MG63 (cell line): ENCODE data around the gene ATP2A3. TPM values are rescaled to one million over a fixed set of nuclear protein-coding genes. Genes with fewer than 3 reads are reported as not detected.

ENCODE experiments used
- DNase-seq: peaks from one replicate; pipeline ENCODE4 v3.0.0-alpha.2; 2020
- H3K27me3 ChIP-seq: fragments of 250-450 bp; sonication (Bioruptor Pico); 2 replicates; pipeline ENCODE4 v1.5.1; 2020; ENCODE audit warnings: mild to moderate bottlenecking, moderate library complexity
- H3K36me3 ChIP-seq: fragments of 250-450 bp; sonication (Bioruptor Pico); 2 replicates; pipeline ENCODE4 v1.5.1; 2020; ENCODE audit warnings: mild to moderate bottlenecking, moderate library complexity
- H3K4me3 ChIP-seq: fragments of 250-450 bp; sonication (Bioruptor Pico); 2 replicates; pipeline ENCODE4 v1.5.1; 2020; ENCODE audit warnings: mild to moderate bottlenecking, moderate library complexity
- H3K9me3 ChIP-seq: fragments of 250-450 bp; sonication (Bioruptor Pico); 2 replicates; pipeline ENCODE4 v1.5.1; 2020; ENCODE audit warnings: mild to moderate bottlenecking, moderate library complexity
- total RNA-seq: library from RNA; depleted of rRNA; stranded (reverse); fragments of >200 nt; shearing (Covaris generic); gene quantifications from 2 replicates; pipeline ENCODE4 v1.2.3, GENCODE V29; 2014; ENCODE audit warnings: low replicate concordance; rRNA removed

Gene ATP2A3
- total RNA-seq, 1 experiment from 2014 or later, result 1.2 TPM

- H3K9me3 ChIP-seq, result no peaks in the 10 kb centered on the region
- no peak overlapping the region for H3K4me3 ChIP-seq
- no peak for DNase-seq
- no peaks in the 10 kb centered on the region for H3K27me3 ChIP-seq
- peaks cover 5% of the 10 kb centered on the region; the same call in 1 of the 2 replicates for H3K36me3 ChIP-seq
These were observed 77.5 kb downstream of the ATP2A3 start for GRCh38 chr17:3886776-3887175.

DNA sequence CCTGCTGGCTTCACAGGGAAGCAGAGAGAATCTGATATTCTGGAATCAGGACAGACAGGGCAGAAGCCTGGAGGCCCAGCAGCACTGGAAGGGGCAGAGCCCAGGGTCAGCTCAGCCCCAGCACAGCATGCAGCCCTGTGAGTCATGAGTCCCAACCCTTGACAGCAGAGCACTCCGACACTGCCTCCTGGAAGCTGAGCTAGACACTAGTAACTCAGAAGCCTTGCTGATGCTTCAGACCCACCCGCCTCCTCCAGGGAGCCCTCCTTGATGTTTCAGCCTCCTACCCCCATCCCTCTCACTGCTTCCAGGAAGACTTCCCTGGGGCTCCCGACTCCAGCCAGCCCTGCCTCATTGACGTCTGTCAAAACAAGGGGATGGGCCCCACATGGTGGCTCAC is 78.3 kb downstream of the ATP2A3 start:
- Histone ChIP-seq H3K9me3 (no peaks in the 10 kb centered on the region), H3K36me3 (peaks cover 5% of the 10 kb centered on the region; the same call in 1 of the 2 replicates), H3K4me3 (no peak overlapping the region), H3K27me3 (no peaks in the 10 kb centered on the region)
- DNase-seq, result peak; percentile 87

- Histone ChIP-seq H3K4me3 (no peak overlapping the region), H3K36me3 (peaks cover 5% of the 10 kb centered on the region; the same call in 1 of the 2 replicates), H3K27me3 (no peaks in the 10 kb centered on the region), H3K9me3 (no peaks in the 10 kb centered on the region)
- peak; percentile 24 for DNase-seq
These were observed 79.0 kb downstream of the ATP2A3 start for GRCh38 chr17:3885271-3885670.

GRCh38 chr17:3884188-3884587 is 80.0 kb downstream of the ATP2A3 start:
- DNase-seq, result no peak
- Histone ChIP-seq H3K27me3 (no peaks in the 10 kb centered on the region), H3K9me3 (no peaks in the 10 kb centered on the region), H3K4me3 (no peak overlapping the region), H3K36me3 (peaks cover 5% of the 10 kb centered on the region; the same call in 1 of the 2 replicates)

DNA sequence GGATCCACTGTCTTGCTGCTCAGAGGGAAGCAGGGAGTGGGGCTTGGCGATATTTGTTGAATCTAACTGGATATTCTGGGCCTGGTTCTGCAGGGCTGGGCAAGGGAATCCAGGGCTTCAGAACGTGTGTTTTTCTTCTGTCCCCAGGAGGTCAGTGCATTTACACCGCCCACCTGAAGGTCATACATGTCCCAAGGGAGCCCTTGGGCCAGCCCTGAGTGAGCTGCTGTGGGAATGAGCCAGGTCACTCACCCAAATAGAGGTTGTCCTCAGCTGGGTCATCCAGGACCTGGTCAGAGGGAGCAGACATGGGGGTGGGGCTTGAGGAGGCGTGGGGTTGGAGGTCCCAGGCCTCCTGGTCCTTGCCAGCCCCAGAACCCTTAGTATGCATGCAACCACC is 82.0 kb downstream of the ATP2A3 start:
- Histone ChIP-seq H3K4me3 (no peak overlapping the region), H3K36me3 (peaks cover 5% of the 10 kb centered on the region; the same call in 1 of the 2 replicates), H3K9me3 (no peaks in the 10 kb centered on the region), H3K27me3 (no peaks in the 10 kb centered on the region)
- no peak for DNase-seq

DNA sequence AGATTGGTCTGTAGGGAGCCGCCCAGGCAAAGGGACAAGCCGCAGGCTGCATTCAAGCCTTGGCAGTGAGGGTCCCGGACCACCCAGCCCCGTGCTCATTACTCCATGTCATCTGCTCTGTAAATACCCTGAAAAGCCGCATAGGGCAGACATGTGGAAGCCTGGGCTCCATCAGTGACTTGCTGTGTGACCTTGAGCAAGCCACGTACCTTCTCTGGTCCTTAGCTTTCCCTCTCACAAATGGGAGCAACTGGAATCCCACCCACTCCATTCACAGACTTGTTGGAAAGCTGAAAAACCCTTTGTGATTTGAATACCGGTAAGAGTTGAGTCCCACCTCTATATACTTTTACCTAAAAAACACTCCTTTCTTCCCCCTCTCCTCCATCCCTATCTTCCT is 83.3 kb downstream of the ATP2A3 start:
- Histone ChIP-seq H3K27me3 (no peaks in the 10 kb centered on the region), H3K4me3 (no peak overlapping the region), H3K9me3 (no peaks in the 10 kb centered on the region), H3K36me3 (peaks cover 5% of the 10 kb centered on the region; the same call in 1 of the 2 replicates)
- DNase-seq, result no peak

DNA sequence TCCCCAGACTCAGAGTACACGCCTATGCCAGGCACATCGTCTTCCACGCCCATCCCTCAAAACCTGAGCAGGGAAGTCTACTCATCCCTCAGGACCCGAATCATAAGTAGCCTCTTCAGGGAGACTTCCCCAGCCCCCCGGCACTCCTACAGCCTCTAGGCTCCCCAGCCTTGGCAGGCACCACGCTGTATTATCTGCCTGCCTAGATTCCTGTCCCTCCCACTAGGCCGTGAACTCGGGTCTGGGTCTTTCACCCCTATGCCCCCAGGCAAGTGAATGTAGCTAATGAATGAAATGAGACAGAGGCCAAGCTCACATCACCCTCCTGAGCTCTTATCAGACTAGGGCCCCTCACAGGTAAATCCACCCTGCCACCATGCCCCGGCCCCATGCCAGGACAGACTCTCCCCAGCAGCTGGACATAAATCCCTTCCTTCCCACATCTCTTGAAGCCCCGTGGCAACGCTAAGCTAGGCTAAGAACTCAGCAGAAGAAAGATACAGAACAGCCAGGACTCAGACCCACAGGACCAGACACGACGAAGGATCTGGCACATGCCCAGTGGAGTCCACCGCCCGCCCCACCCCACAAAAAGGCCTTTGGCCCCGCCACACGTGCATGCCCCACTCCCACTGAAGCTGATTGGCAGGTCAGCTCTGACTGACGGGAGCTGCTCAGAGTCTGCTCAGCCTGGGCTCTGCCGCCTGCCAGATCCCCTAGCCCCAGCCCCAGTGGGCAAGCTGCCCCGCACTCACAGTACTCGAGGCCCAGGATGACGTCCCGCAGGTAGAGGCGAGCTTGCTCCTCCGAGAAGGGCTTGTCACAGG is 84.4 kb downstream of the ATP2A3 start:
- no peak overlapping the region for H3K4me3 ChIP-seq
- no peaks in the 10 kb centered on the region for H3K9me3 ChIP-seq
- H3K27me3 ChIP-seq, result no peaks in the 10 kb centered on the region
- no peak for DNase-seq
- peaks cover 5% of the 10 kb centered on the region; the same call in 1 of the 2 replicates for H3K36me3 ChIP-seq

- DNase-seq, result peak; percentile 84
- Histone ChIP-seq H3K27me3 (no peaks in the 10 kb centered on the region), H3K9me3 (no peaks in the 10 kb centered on the region), H3K4me3 (no peak overlapping the region), H3K36me3 (peaks cover under 1% of the 10 kb centered on the region; the same call in 1 of the 2 replicates)
These were observed 85.1 kb downstream of the ATP2A3 start for GRCh38 chr17:3879186-3879585.

DNA sequence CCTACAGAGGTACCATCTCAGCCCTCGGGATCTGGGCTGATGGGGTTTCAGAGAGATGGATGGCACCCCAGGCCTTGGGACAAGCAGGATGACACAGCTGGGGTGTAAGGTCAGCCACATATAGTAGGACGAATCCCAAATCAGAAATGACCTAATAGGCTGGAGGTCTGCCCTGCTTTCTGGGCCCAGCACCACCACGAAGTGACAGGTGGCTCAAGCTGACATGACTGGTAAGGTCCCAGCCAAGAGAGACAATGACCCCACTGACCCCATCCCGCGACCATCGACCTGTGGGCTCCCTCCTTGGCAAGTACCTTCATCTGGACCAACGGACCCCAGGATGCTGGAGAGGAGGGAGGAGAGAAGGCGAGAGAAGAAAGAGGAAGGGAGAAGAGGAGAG is 87.0 kb downstream of the ATP2A3 start:
- DNase-seq, result no peak
- Histone ChIP-seq H3K27me3 (no peaks in the 10 kb centered on the region), H3K4me3 (no peak overlapping the region), H3K9me3 (no peaks in the 10 kb centered on the region), H3K36me3 (no peaks in the 10 kb centered on the region; the same call in 1 of the 2 replicates)

GRCh38 chr17:3875317-3875716 is 88.9 kb downstream of the ATP2A3 start:
- Histone ChIP-seq H3K36me3 (no peaks in the 10 kb centered on the region; the same call in 1 of the 2 replicates), H3K4me3 (no peak overlapping the region), H3K27me3 (no peaks in the 10 kb centered on the region), H3K9me3 (no peaks in the 10 kb centered on the region)
- DNase-seq, result no peak

Other genes with a start within 250 kb of the ATP2A3 start
- 6.9 and 13.0 TPM in 2 replicates for gene HASPIN, start 240.5 kb downstream of the ATP2A3 start, total RNA-seq
- 8.4 and 16.9 TPM in 2 replicates for gene ITGAE, start 163.2 kb downstream of the ATP2A3 start, total RNA-seq
- gene NCBP3, start 118.2 kb downstream of the ATP2A3 start, total RNA-seq, result 6.6 and 10.2 TPM in 2 replicates
- 3.1 and 3.9 TPM in 2 replicates for gene CAMKK1, start 71.4 kb downstream of the ATP2A3 start, total RNA-seq
- not detected in 2 replicates for gene P2RX1, start 48.0 kb downstream of the ATP2A3 start, total RNA-seq
- gene ZZEF1, start 178.6 kb upstream of the ATP2A3 start, total RNA-seq, result 7.6 and 15.3 TPM in 2 replicates
- gene CYB5D2, start 178.8 kb upstream of the ATP2A3 start, total RNA-seq, result 10.3 and 26.3 TPM in 2 replicates